Endodermal cell (in vitro differentiated cells): ENCODE data around the gene ARMC2. TPM values are rescaled to one million over a fixed set of nuclear protein-coding genes. Genes with fewer than 3 reads are reported as not detected.

Experiments
- DNase-seq: peaks from one replicate; pipeline ENCODE4 v3.0.0-alpha.2; 2017
- H3K27ac ChIP-seq: 2 replicates; pipeline ENCODE4 v1.5.1; 2013; ENCODE audit warnings: mild to moderate bottlenecking, low read depth, low read length, moderate library complexity
- H3K27me3 ChIP-seq: 2 replicates; pipeline ENCODE4 v1.6.1; 2013; ENCODE audit warnings: mild to moderate bottlenecking, low read length, moderate library complexity; ENCODE audit not compliant: insufficient read depth, control insufficient read depth, poor library complexity, severe bottlenecking
- H3K36me3 ChIP-seq: 2 replicates; pipeline ENCODE4 v1.7.0; 2013; ENCODE audit warnings: mild to moderate bottlenecking, low read length, moderate library complexity; ENCODE audit not compliant: control insufficient read depth, insufficient read depth
- H3K4me1 ChIP-seq: one replicate; pipeline ENCODE4 v1.7.0; 2013; ENCODE audit warnings: low read length; ENCODE audit not compliant: control insufficient read depth, insufficient read depth
- H3K4me3 ChIP-seq: 2 replicates; pipeline ENCODE4 v1.5.1; 2013; ENCODE audit warnings: mild to moderate bottlenecking, low read length, moderate library complexity
- H3K9ac ChIP-seq: 2 replicates; pipeline ENCODE4 v1.6.1; 2013; ENCODE audit warnings: mild to moderate bottlenecking, low read length, moderate library complexity; ENCODE audit not compliant: poor library complexity, severe bottlenecking; ENCODE audit errors: extremely low read depth
- H3K9me3 ChIP-seq: 2 replicates; pipeline ENCODE4 v1.6.1; 2013; ENCODE audit warnings: mild to moderate bottlenecking, low read length, moderate library complexity; ENCODE audit not compliant: control insufficient read depth
- H3K27ac Mint-ChIP-seq: 2 replicates; pipeline ENCODE4 v1.8.0; 2020; ENCODE audit warnings: mixed read lengths
- H3K27me3 Mint-ChIP-seq: 2 replicates; pipeline ENCODE4 v1.8.0; 2021; ENCODE audit warnings: mild to moderate bottlenecking, mixed read lengths; ENCODE audit not compliant: insufficient read depth
- H3K36me3 Mint-ChIP-seq: 2 replicates; pipeline ENCODE4 v1.8.0; 2020; ENCODE audit warnings: low read depth, mixed read lengths
- H3K4me1 Mint-ChIP-seq: 2 replicates; pipeline ENCODE4 v1.8.0; 2020; ENCODE audit warnings: mixed read lengths
- H3K4me3 Mint-ChIP-seq: 2 replicates; pipeline ENCODE4 v1.8.0; 2020; ENCODE audit warnings: mild to moderate bottlenecking, moderate library complexity, mixed read lengths
- H3K9me3 Mint-ChIP-seq: 2 replicates; pipeline ENCODE4 v1.8.0; 2020; ENCODE audit warnings: mild to moderate bottlenecking, mixed read lengths
- WGBS, 2 experiments: methylation state at CpG; one replicate each; pipeline versions ENCODE4 v1.1.5 to v1.1.7; 2013; ENCODE audit warnings: missing lambda C conversion rate in 2 of 2, mixed read lengths in 1 of 2; ENCODE audit not compliant: insufficient coverage in 1 of 2, insufficient read length in 1 of 2; 5-methylcytosine and 5-hydroxymethylcytosine counted together
- total RNA-seq, 2 donors: library from RNA; stranded (reverse); fragmentation: NEBNext Ultra II Directional in 1 of 2; extraction: Animal tissue kit (Norgen Biotek cat#: 25700) in 1 of 2; gene quantifications; 2 replicates in 1 of 2; 3 replicates in 1 of 2; pipeline ENCODE4 v1.2.1, GENCODE V29; 2021
- TF ChIP-seq, protein P1 (sequence below): fragments of 200-600 bp; sonication (generic); conservative IDR thresholded peaks from 2 replicates; pipeline ENCODE4 v1.5.0; 2021; ENCODE audit warnings: antibody characterized with exemption, mild to moderate bottlenecking

ARMC2 gene
- total RNA-seq, 2 donors from 2014 or later = 7.1 to 8.3 TPM

GRCh38 chr6:108847738-108848115 lies 495 bp upstream of the ARMC2 start:
- Mint-ChIP-seq H3K27ac (no peak overlapping the region), H3K4me1 (peaks cover 9% of the 10 kb centered on the region), H3K4me3 (peak overlapping the region; percentile 73), H3K36me3 (no peaks in the 10 kb centered on the region), H3K27me3 (no peaks in the 10 kb centered on the region), H3K9me3 (no peaks in the 10 kb centered on the region)
- Histone ChIP-seq H3K9me3 (no peaks in the 10 kb centered on the region), H3K36me3 (no peaks in the 10 kb centered on the region), H3K9ac (peak overlapping the region; percentile 72), H3K27me3 (peaks cover 9% of the 10 kb centered on the region), H3K4me3 (peak overlapping the region; percentile 92), H3K27ac (no peak overlapping the region), H3K4me1 (peaks cover 2% of the 10 kb centered on the region)
- WGBS, 2 experiments = 59 to 69% methylated on average over 11 to 12 of the region's 12 CpGs
- no peak for DNase-seq
- TF ChIP-seq, protein P1, sequence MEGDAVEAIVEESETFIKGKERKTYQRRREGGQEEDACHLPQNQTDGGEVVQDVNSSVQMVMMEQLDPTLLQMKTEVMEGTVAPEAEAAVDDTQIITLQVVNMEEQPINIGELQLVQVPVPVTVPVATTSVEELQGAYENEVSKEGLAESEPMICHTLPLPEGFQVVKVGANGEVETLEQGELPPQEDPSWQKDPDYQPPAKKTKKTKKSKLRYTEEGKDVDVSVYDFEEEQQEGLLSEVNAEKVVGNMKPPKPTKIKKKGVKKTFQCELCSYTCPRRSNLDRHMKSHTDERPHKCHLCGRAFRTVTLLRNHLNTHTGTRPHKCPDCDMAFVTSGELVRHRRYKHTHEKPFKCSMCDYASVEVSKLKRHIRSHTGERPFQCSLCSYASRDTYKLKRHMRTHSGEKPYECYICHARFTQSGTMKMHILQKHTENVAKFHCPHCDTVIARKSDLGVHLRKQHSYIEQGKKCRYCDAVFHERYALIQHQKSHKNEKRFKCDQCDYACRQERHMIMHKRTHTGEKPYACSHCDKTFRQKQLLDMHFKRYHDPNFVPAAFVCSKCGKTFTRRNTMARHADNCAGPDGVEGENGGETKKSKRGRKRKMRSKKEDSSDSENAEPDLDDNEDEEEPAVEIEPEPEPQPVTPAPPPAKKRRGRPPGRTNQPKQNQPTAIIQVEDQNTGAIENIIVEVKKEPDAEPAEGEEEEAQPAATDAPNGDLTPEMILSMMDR = no peak

DNA sequence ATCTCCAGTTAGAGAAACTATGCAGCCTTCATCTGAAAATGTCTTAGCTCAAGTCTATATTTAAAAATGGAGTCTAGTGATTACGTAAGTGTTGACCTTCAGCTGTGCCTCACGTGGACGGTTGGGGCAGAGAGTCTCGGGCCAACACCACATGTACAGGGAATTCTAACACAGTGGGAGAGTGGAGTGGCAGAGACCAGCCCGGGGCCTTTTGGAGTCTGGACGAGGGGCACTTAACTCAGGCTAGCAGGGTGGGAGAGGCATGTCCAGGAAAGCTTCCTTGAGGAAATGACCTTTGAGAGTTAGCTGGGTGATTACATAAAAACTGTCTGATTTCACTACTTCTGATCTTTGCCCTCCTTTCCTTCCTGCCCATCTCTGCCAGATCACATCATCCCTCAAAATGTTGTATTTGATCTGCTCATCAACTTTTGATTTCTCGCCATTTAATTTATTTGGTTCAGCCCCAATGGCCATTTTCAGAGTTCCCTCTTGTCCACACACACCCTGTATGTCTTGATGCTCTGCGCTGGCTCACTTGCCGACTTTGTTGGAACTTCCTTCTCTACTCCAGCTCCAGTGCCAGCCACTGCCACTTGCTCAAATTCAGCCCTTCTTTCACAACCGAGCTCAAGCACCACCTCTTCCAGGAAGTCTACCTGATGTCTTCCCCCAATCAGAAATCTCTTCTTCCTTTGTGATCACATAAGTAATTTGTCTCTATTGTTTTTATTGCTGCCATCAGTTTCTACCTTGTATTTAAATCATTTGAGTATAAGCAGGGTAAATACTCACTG lies 2.6 kb downstream of the ARMC2 start:
- WGBS, 2 experiments = 87 to 97% methylated on average over 9 to 10 of the region's 10 CpGs
- Histone ChIP-seq H3K4me1 (peaks cover 2% of the 10 kb centered on the region), H3K27me3 (peaks cover 3% of the 10 kb centered on the region), H3K36me3 (peaks cover 9% of the 10 kb centered on the region), H3K9me3 (peaks cover 6% of the 10 kb centered on the region), H3K27ac (no peak overlapping the region), H3K9ac (no peak overlapping the region), H3K4me3 (no peak overlapping the region)
- Mint-ChIP-seq H3K27ac (no peak overlapping the region), H3K36me3 (peaks cover 18% of the 10 kb centered on the region), H3K4me3 (no peak overlapping the region), H3K4me1 (peaks cover 9% of the 10 kb centered on the region), H3K9me3 (no peaks in the 10 kb centered on the region), H3K27me3 (no peaks in the 10 kb centered on the region)
- TF ChIP-seq, protein P1 = no peak
- DNase-seq = no peak

GRCh38 chr6:108851756-108852155 lies 3.5 kb downstream of the ARMC2 start:
- Mint-ChIP-seq H3K27me3 (no peaks in the 10 kb centered on the region), H3K9me3 (peaks cover 7% of the 10 kb centered on the region), H3K4me3 (no peak overlapping the region), H3K4me1 (peaks cover 9% of the 10 kb centered on the region), H3K27ac (no peak overlapping the region), H3K36me3 (peaks cover 27% of the 10 kb centered on the region)
- Histone ChIP-seq H3K36me3 (peaks cover 16% of the 10 kb centered on the region), H3K27ac (no peak overlapping the region), H3K4me1 (peaks cover 2% of the 10 kb centered on the region), H3K4me3 (no peak overlapping the region), H3K9ac (no peak overlapping the region), H3K9me3 (peaks cover 9% of the 10 kb centered on the region), H3K27me3 (no peaks in the 10 kb centered on the region)
- TF ChIP-seq, protein P1 = no peak
- 89 to 100% methylated on average over 1 of the region's 1 CpG for WGBS, 2 experiments
- DNase-seq = no peak
